Mucosa of rectum (tissue), 2 donors: ENCODE data around the gene TBC1D10A.

ENCODE experiments used
- H3K27ac ChIP-seq, 2 donors: one replicate each; pipeline ENCODE4 v1.7.0; 2013; ENCODE audit warnings: inconsistent platforms in 2 of 2, low read depth in 2 of 2, low read length in 2 of 2
- H3K27me3 ChIP-seq, 2 donors: one replicate each; pipeline ENCODE4 v1.7.0; 2013; ENCODE audit warnings: low read length in 2 of 2; ENCODE audit not compliant: control insufficient read depth in 2 of 2, insufficient read depth in 2 of 2
- H3K36me3 ChIP-seq, 2 donors: one replicate each; pipeline ENCODE4 v1.7.0; 2013; ENCODE audit warnings: low read length in 2 of 2; ENCODE audit not compliant: control insufficient read depth in 2 of 2, insufficient read depth in 2 of 2
- H3K4me1 ChIP-seq, 2 donors: one replicate each; pipeline ENCODE4 v1.7.0; 2013; ENCODE audit warnings: low read length in 2 of 2, mild to moderate bottlenecking in 1 of 2; ENCODE audit not compliant: control insufficient read depth in 2 of 2, insufficient read depth in 2 of 2
- H3K4me3 ChIP-seq, 2 donors: one replicate each; pipeline ENCODE4 v1.7.0; 2013; ENCODE audit warnings: low read length in 2 of 2
- H3K9ac ChIP-seq, 2 donors: one replicate each; pipeline ENCODE4 v1.7.0; 2013; ENCODE audit warnings: low read length in 2 of 2, low read depth in 1 of 2, mild to moderate bottlenecking in 1 of 2
- H3K9me3 ChIP-seq, 2 donors: one replicate each; pipeline ENCODE4 v1.7.0; 2013; ENCODE audit warnings: low read length in 2 of 2; ENCODE audit not compliant: control insufficient read depth in 2 of 2
- donor health status: healthy.
- donor health status: Normal muscosa, but diverticular disease.

The TBC1D10A gene

DNA sequence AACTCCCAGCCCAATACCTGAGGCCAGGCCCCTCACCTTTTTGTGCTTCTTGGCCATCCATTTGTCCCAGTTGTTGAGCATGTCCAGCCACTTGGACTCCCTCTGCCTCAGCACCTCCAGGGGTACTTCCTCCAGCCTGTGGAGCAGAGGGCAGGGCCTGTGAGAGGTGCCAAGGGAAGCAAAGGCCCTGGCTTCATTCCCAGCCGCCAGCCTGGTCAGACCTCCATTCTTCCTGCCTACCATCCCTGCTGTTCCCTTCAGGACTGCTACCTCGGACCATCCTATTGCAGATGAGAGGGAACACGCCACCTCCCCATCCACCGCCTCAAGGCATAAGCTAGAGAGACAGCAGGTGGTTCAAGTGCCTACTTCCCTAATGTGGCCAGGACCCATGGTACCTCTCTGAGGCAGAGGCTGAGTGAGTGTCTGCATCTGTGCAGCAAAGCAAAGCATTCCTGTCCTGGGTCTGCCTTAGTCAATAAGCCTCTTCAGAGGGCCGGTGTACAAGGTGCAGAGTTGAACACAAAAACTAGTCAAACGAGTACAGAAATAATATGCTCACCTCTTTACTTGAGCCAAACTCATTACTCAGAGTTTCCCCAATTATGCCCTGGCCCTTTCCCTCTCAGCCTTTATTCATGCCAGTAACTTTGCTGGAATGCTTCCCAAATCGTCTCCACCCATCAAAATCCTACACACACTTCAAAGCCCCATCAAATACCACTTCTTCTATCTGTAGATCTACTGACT lies 22.1 kb downstream of the TBC1D10A start:
- peak overlapping the region in 1 of 2 donors; percentile 10 for H3K4me3 ChIP-seq
- peak overlapping the region; percentile 85 to 92 for H3K27ac ChIP-seq
- peaks cover 69 to 76% of the 10 kb centered on the region in 2 donors for H3K4me1 ChIP-seq
- no peaks in the 10 kb centered on the region for H3K9me3 ChIP-seq
- H3K36me3 ChIP-seq: peaks cover 9 to 28% of the 10 kb centered on the region in 2 donors
- H3K9ac ChIP-seq: peak overlapping the region; percentile 35 to 36
- H3K27me3 ChIP-seq: no peaks in the 10 kb centered on the region

- Histone ChIP-seq H3K4me1 (peaks cover 70 to 71% of the 10 kb centered on the region in 2 donors), H3K9me3 (no peaks in the 10 kb centered on the region), H3K36me3 (peaks cover 17 to 44% of the 10 kb centered on the region in 2 donors), H3K27ac (peak overlapping the region; percentile 80 to 92), H3K27me3 (no peaks in the 10 kb centered on the region), H3K4me3 (no peak overlapping the region), H3K9ac (peak overlapping the region; percentile 35 to 56)
Observed at GRCh38 chr22:30302810-30303138, 24.0 kb downstream of the TBC1D10A start.

- no peaks in the 10 kb centered on the region for H3K27me3 ChIP-seq
- peak overlapping the region in 1 of 2 donors; percentile 9 for H3K4me3 ChIP-seq
- peaks cover 22 to 50% of the 10 kb centered on the region in 2 donors for H3K36me3 ChIP-seq
- H3K9ac ChIP-seq: peak overlapping the region; percentile 35 to 56
- H3K4me1 ChIP-seq: peaks cover 67 to 70% of the 10 kb centered on the region in 2 donors
- no peaks in the 10 kb centered on the region for H3K9me3 ChIP-seq
- peak overlapping the region; percentile 80 to 92 for H3K27ac ChIP-seq
Observed at GRCh38 chr22:30301995-30302809, 24.5 kb downstream of the TBC1D10A start.

- H3K27me3 ChIP-seq: no peaks in the 10 kb centered on the region
- H3K27ac ChIP-seq: no peak overlapping the region
- peaks cover 38 to 41% of the 10 kb centered on the region in 2 donors for H3K4me1 ChIP-seq
- H3K4me3 ChIP-seq: no peak overlapping the region
- H3K36me3 ChIP-seq: peaks cover 38 to 76% of the 10 kb centered on the region in 2 donors
- no peaks in the 10 kb centered on the region for H3K9me3 ChIP-seq
- no peak overlapping the region for H3K9ac ChIP-seq
Observed at GRCh38 chr22:30299322-30299721, 27.4 kb downstream of the TBC1D10A start.

DNA sequence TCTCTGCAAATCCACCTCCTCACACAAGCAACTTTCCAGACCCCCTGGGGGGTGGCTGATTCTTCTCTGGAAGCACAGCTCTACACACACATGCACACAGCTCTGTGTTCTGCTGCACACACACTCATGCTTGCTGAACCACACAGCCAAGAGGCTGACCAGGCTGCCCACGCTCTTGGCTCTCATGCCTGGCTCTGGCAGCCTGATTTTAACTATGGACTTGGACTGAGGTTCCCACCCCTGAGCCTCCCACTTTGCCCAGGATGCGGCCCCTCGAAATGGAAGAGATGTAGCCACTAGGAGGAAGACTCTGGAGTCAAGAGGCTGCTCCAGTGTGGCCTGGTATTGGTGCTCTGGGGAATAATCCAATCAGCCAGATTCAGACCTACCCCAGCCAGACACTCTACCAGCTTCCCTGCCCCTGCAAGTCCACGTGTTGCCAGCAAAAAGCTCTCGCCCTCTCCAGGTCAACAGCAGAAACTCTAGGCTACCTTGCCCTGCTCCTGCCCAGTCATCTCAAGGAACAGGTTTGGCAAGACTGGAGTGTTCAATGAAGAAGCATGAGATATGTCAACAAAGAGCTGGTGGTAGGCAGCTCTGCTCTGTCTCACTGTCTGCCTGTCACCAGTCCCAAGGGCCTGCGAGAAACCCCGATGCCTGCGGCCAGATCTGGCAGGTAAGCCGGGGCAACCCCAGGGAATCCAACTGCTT lies 28.6 kb downstream of the TBC1D10A start:
- no peaks in the 10 kb centered on the region for H3K9me3 ChIP-seq
- peaks cover 50 to 78% of the 10 kb centered on the region in 2 donors for H3K36me3 ChIP-seq
- H3K27ac ChIP-seq: peak overlapping the region in 1 of 2 donors; percentile 31
- peaks cover 26 to 29% of the 10 kb centered on the region in 2 donors for H3K4me1 ChIP-seq
- no peaks in the 10 kb centered on the region for H3K27me3 ChIP-seq
- no peak overlapping the region for H3K4me3 ChIP-seq
- H3K9ac ChIP-seq: peak overlapping the region in 1 of 2 donors; percentile 24

DNA sequence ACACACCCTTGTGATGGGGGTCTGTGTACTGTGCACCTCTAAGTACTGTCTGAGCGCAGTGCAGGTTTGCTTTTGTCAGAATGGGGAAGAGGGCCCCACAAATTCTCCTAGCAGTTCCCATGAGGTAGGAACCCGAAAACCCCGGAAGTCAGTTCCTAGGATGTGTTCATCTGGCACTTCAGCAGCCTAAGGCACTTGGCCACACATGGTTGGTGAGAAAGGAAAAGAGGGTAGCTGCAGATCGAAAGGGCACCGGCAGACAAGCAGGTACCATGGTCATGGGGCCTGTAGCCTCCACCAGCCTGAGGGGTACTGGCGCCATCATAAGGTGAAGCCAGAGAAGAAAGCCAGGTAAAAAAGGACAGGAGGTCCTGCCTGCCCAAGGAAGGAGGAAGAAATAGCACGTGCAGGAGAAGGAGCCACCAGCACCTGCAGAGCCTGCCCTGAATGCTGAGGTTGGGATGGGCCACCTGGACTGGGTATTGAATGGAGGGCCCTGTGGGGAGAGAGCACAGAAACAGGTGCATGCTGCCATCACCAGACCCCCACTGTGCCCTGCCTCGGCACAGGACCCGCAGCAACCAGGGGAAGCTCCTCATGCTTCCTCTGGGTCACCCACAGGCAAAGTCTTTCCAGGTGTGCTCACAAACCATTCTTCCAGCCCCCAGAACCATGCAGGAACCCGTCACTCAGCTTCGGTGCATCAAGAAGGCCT lies 29.3 kb downstream of the TBC1D10A start:
- Histone ChIP-seq H3K4me3 (no peak overlapping the region), H3K36me3 (peaks cover 57 to 81% of the 10 kb centered on the region in 2 donors), H3K4me1 (peaks cover 20 to 22% of the 10 kb centered on the region in 2 donors), H3K27me3 (no peaks in the 10 kb centered on the region), H3K27ac (no peak overlapping the region), H3K9me3 (no peaks in the 10 kb centered on the region), H3K9ac (no peak overlapping the region)

- Histone ChIP-seq H3K4me1 (peaks cover 14 to 16% of the 10 kb centered on the region in 2 donors), H3K9ac (no peak overlapping the region), H3K9me3 (no peaks in the 10 kb centered on the region), H3K36me3 (peaks cover 62 to 87% of the 10 kb centered on the region in 2 donors), H3K27me3 (no peaks in the 10 kb centered on the region), H3K27ac (no peak overlapping the region), H3K4me3 (no peak overlapping the region)
Observed at GRCh38 chr22:30296833-30297232, 29.9 kb downstream of the TBC1D10A start.

DNA sequence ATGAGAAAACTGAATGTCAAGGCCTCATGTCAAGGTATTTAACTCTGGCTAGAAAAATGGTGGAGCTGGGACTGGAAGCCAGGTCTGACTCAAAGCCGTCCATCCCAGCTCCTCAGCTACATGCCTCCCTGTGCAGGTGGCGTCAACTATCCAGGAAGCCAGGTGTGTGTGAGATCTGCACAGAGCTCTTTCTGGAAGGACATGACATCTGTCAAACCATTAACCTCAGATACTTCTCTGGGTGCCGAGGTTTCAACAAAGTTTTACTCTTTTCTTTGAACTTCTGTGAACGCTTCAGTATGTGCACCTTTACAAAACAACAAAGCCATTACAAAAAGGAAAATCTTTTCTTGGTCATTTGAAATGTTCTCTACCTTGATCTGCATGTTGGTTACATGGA lies 30.4 kb downstream of the TBC1D10A start:
- no peaks in the 10 kb centered on the region for H3K27me3 ChIP-seq
- no peak overlapping the region for H3K27ac ChIP-seq
- H3K4me1 ChIP-seq: peaks cover 11 to 16% of the 10 kb centered on the region in 2 donors
- peaks cover 66 to 84% of the 10 kb centered on the region in 2 donors for H3K36me3 ChIP-seq
- no peaks in the 10 kb centered on the region for H3K9me3 ChIP-seq
- H3K9ac ChIP-seq: no peak overlapping the region
- H3K4me3 ChIP-seq: no peak overlapping the region

DNA sequence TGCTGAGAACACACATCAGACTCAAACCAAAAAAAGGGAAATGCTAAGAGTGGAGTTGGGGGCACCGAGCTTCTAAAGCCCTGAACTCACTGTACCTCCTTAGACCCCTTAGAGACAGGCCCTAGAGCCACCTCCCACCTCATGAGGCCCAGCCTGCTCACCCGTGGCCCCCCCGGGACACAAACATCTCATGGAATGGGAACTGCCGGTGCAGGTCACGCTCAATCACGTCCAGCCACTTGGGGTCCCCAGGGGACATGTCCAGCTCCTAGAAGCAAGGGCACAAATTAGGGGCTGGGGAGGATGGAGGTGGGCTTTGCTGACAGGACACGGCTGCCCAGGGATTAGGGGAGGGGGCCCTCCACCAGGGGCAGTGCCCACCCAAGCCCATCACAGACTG lies 31.2 kb downstream of the TBC1D10A start:
- H3K9me3 ChIP-seq: no peaks in the 10 kb centered on the region
- no peaks in the 10 kb centered on the region for H3K27me3 ChIP-seq
- peaks cover 18 to 23% of the 10 kb centered on the region in 2 donors for H3K4me1 ChIP-seq
- H3K9ac ChIP-seq: no peak overlapping the region
- H3K36me3 ChIP-seq: peaks cover 60 to 77% of the 10 kb centered on the region in 2 donors
- H3K27ac ChIP-seq: no peak overlapping the region
- no peak overlapping the region for H3K4me3 ChIP-seq
